ENCODE measurements around the gene CD68.

DNA sequence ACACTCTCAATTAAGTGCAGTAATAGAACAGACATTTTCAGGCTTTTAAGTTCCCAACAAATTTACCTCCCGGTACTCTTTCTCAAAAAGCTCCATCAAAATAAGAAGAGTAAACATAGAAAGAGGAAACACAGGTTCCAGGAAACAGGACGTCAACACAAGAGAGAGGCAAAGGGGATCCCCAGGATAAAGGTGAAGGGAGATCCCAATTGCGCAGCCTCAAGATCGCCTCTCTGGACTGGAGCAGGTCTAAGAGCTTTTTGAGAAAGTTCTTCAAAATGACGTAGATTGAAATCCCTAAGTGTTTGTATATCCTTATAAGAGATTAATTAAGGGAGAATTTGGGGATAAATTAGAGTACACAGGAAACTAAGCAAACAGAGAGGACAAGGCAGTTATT, 39.2 kb downstream of the CD68 start:
- no peak for TF ChIP-seq POLR2A (IDR thresholded peaks at IDR 0.05)
- TF ChIP-seq, protein P1, sequence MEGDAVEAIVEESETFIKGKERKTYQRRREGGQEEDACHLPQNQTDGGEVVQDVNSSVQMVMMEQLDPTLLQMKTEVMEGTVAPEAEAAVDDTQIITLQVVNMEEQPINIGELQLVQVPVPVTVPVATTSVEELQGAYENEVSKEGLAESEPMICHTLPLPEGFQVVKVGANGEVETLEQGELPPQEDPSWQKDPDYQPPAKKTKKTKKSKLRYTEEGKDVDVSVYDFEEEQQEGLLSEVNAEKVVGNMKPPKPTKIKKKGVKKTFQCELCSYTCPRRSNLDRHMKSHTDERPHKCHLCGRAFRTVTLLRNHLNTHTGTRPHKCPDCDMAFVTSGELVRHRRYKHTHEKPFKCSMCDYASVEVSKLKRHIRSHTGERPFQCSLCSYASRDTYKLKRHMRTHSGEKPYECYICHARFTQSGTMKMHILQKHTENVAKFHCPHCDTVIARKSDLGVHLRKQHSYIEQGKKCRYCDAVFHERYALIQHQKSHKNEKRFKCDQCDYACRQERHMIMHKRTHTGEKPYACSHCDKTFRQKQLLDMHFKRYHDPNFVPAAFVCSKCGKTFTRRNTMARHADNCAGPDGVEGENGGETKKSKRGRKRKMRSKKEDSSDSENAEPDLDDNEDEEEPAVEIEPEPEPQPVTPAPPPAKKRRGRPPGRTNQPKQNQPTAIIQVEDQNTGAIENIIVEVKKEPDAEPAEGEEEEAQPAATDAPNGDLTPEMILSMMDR (IDR thresholded peaks at IDR 0.05) = no peak
